ENCODE results near the gene KRT84. TPM values are rescaled to one million over a fixed set of nuclear protein-coding genes. Genes with fewer than 3 reads are reported as not detected.
"Not testable (repeated sequence)": the region's sequence is repeated elsewhere in the genome, so short reads cannot be mapped to it uniquely, and the experiment has no call there.

Gene KRT84
- total RNA-seq, 1 donor from 2014 or later, result not detected

DNA sequence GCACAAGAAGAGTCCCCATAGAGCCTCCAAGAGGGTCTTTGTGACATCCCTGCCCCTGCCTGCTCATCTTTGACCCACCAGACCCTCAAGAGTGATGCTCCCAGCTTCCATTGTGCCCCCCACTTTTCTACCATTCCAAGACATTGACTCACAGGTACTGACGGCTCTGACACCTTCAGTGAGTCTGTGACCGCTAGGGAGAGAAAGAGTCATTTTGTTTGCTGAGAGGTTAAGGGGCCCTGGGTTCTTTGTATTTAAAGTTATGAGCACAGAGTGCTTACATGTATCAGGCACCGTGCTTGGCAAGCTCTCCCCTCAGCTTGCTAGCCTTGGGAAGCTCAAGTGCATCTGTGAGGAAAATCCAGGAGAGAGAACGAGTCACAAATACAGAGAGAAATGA lies 27.8 kb upstream of the KRT84 start:
- no peak for DNase-seq (ENCODE audit: extremely low read depth, low read depth, low spot score)

DNA sequence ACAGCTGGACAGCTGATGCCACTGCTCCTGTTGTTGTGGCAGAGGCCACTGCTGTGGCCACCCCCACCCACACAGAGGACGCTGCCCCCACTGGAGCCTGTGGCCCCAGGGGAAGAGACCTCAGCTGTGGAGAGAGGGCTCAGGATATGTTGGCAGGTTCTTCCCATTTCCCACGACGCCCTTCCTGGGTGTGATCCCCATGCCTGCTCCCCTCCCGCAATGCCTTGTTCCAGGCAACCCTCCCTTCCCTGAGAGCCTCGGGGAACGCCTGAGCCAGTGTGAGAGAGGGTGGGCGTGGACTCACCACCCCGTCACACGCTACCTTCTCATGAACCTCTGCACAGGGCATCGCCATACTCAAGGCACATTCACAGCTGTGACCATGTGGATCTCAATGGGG lies 26.4 kb upstream of the KRT84 start:
- no peak for DNase-seq (ENCODE audit: extremely low read depth, low read depth, low spot score)

DNA sequence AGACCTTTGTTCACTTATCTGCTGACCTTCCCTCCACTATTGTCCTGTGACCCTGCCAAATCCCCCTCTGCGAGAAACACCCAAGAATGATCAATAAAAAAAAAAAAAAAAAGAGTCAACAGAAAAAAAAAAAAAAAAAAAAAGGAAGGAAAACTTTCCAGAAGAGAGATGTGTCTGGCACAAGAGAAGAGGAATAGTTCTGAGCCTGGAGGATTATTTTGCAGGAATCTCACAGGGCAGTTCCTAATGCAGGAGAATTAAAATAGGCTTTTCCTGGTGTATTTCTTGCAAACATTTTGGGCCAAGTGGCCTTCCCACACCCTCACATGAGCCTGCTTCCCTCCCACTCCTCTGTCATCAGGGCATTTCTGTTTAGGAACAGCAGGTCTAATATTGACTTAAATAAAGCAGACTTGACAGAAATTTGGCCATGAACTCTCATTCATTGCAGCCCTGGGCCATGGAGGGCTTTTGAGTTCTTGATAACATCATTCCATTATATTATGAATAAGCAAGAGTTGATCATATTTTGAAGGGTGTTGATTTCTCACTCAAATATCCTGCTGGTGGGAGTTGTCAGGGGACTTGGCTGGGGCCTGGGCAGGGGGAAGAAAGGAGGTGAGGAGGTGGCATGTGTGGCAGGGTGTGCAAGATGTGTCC lies 25.3 kb upstream of the KRT84 start:
- DNase-seq (ENCODE audit: extremely low read depth, low read depth, low spot score), result not testable (repeated sequence)

DNA sequence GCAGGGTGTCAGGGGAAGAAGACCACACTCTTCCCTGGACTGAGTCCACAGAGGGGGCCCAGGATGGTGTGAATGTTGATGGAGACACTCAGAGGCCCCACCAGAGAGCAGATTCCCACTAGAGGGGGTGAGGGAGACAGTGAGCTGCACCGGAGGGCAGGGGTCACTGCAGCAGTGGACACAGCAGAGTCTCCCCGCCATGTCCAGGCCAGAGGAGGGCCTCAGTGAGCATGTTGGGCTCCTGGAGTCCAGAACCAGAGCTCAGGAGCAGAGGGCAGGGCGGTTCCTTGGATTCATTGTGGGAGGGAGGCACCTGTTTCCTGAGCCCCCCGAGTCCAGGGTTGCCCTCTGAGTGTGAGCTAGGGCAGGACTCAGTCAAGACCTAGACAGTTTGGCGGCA lies 22.5 kb upstream of the KRT84 start:
- no peak for DNase-seq (ENCODE audit: extremely low read depth, low read depth, low spot score)

DNA sequence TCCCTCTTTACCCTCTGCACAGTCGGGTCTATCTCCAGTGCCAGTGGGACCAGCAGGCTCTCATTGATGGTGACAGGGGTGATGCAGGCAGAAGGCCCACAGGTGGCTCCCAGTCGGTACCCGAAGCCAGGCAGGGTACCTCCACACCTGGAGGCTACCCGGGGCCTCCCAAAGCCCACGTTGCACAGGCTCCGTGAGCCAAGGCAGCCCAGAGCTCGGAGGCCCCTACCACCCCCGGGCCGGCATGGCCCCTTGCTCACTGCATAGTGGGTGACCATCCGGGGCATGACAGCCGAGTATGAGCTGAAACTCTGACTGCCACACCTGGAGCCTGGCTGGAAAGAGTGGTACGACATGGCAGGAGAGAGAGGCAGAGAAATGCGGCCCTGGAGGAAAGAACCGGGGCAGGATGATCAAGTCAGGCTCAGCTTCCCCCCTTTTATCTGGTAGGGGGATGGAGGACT lies 20.5 kb upstream of the KRT84 start, which contains the start of gene KRT82:
Gene KRT82, minus strand, starts transcription at position 414 of the 464 bp plus-strand sequence. Its CDS starts 58 bp downstream, at position 356.
- no peak for DNase-seq (ENCODE audit: extremely low read depth, low read depth, low spot score)

DNA sequence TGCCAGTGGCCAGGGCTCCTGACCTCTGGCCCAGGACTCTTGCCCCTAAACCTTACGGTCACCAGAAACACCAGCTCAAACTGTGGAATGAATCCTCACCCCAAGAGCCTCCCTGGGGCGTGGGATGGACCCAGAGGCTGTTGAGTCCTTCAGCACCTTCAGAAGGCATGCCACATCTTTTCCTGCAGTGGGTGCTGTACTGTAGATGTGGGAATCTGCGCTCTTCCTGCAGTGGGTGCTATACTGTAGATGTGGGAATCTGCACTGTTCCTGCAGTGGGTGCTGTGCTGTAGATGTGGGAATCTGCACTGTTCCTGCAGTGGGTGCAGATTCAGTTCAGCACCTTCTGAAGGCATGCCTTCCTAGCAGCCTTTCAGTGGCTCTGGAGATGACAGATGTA lies 19.5 kb upstream of the KRT84 start:
- DNase-seq (ENCODE audit: extremely low read depth, low read depth, low spot score), result no peak

DNA sequence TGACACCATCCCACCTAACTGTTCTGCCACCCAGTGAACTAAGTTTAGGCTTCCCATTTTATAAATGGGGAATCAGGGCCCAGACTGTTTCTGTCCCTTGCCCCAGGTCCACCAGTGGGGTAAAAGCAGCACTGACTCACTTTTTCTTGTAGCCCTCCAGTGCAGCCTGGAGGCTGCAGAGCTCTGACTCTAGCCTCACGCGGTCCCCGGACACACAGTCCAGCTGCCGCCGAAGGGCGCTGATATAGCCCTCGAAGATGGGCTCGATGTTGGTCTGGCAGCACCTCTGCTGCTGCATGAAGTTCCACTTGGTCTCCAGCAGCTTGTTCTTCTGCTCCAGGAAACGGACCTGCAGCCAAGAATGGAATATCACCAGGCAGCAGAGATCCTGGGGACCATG lies 18.1 kb upstream of the KRT84 start:
- no peak for DNase-seq (ENCODE audit: extremely low read depth, low read depth, low spot score)

DNA sequence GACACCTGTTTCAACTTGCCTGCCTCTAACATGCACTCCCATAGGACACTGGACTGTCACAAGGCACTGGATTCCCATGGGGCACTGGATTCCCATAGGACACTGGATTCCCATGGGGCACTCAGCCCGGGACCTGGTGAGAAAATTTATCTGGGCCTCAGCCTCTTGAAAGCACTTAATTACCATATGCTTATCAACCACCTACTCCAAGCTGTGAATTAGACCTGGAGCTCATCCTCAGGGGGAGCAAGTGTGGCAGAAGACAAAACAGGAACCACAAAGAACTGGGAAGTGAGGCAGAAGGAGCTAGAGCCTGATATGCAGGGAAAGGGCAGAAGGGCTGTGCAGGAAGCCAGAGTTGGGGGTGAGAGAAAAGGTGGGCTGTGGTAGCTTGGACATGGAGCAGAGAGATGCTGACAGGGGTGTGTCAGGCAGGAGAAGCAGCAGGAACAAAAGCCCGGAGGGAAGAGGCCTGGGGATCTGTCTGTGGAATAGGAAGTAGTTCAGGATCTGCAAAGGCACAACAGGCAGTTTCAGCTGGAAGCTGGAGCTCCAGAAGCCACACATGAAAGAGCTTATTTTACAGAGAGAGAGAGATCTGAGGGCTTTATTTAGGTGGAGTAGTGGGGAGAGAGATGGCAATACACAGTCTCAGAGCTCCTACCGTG lies 17.6 kb upstream of the KRT84 start:
- no peak for DNase-seq (ENCODE audit: extremely low read depth, low read depth, low spot score)

DNA sequence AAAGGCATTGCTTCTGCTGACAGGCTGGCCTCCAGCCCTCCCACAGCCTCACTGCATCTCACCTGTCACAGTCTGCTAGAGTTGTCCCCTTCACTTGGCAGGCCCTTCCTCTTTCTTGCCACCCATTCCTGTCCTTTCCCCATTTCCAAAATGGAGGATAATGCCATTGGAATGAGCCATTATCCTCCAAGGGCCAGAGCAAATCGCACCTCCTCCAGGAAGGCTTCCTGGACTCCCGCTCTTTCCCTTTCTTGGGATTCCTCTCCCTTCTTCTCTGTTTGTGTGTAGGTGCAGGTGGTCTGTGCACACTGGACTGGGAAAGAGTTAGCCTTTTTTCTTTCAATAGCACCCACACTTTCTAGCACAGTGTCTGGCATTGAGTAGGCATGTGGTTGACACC lies 16.9 kb upstream of the KRT84 start:
- DNase-seq (ENCODE audit: extremely low read depth, low read depth, low spot score), result no peak

DNA sequence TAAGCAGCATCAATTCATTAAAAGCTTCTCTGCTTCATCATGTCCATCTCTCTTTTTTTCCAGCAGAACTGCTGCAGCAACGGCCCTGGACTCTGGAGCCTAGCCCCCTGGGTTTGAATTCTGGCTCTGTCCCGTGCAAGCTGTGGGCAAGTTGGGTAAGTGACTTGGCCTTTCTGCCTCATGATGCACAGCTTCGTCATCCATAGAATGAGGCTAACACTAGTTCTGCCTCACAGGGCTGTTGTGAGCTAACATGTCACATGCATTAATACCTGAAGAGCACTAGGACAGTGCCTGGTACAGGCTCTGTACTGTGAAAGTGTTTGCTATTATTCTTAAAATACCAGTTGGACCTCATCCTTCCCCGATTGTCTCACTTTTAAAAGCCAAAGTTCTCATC lies 16.5 kb upstream of the KRT84 start:
- DNase-seq (ENCODE audit: extremely low read depth, low read depth, low spot score), result no peak

DNA sequence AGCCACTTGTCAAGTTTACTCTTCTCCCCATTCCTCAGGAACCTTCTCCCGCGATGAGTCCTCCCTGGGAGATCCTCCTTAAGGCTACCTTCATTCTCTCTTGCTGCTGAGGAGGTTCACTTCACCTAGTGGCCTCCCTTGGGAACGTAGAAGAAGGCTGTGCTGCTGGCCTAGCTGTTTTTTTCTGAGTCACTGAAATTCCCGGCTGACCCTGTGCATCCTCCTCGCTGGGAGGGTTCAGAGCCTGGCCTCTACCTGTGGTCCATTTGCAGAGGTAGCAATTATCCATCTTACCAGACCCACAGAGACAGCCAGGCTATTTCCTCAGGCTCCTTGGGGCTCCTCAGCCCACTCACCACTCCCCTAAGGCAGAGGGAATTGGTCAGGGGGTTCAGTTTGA lies 16.1 kb upstream of the KRT84 start:
- DNase-seq (ENCODE audit: extremely low read depth, low read depth, low spot score), result no peak

DNA sequence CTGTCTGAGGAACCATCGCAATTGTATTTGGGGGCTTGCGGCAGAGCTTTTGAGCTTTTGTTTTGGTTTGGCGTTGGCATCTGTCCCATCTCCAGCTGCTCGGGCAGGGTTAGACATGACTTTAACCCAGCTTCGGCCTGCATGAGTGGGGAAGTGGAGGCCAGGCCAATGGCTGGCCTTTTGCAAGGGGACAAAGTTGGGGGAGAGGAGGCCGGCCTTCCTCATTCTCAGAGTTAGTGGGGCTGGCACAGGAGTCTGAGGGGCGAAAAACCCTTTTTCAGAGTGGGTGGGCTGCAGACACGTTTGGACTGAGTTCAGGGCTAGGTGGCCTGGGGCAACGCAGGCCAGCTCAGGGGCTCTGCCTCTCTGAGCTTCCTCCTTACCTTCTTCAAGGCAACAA lies 15.5 kb upstream of the KRT84 start:
- no peak for DNase-seq (ENCODE audit: extremely low read depth, low read depth, low spot score)

DNA sequence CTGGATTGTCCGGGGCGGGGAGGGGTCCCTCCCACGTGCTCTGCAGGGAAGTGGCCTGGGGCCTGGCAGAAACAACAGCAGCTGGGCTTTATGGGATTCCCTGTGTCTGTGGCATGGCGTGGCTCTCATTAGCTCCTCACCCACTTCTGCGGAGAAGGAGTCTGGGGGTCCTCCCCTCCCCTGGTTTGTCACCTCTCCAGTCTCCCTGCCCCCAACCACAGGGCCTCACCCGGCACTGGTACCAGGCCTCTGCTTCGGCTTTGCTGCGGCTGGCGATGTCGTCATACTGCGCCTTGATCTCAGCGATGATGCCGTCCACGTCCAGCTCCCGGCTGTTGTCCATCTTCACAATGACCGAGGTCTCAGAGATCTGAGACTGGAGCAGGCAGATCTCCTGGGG lies 14.3 kb upstream of the KRT84 start:
- DNase-seq (ENCODE audit: extremely low read depth, low read depth, low spot score), result no peak

DNA sequence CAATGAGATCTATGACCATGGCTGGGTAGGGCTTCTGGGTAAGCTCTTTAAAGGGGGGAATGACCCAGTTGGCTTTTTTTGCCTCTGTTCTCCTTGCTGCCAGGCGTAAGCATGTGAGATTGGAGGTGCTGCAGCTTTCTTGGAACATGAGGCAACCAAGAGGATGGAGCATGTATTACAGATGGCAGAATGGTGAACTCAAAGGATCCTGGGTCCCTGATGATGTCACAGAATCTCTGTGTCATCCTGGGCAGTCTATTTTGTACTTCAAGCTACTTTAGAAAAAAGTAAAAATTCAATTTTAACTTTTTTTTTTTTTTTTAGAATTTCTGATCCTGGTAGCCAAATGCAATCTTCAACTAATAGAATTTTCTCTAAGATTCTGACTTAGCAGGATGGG lies 12.7 kb upstream of the KRT84 start:
- DNase-seq (ENCODE audit: extremely low read depth, low read depth, low spot score), result no peak

DNA sequence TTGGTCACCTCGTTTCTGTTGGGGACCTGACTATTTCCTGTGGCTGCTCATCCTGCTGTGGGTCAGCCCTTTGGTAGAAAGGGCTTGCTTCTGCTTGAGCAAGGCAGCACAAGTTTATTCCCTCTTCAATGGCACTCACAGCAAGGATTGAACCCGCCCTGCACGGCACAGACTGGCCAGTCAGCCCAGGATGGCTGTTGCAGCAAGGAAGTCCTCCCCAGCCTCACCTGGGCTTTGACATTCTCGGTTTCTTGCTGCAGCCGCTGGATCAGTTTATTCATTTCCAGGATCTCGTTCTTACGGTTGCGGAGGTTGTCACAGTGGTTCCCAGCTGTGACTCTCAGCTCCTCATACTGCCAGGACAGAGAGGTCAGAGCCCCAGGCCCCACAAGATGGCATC lies 11.2 kb upstream of the KRT84 start:
- no peak for DNase-seq (ENCODE audit: extremely low read depth, low read depth, low spot score)

DNA sequence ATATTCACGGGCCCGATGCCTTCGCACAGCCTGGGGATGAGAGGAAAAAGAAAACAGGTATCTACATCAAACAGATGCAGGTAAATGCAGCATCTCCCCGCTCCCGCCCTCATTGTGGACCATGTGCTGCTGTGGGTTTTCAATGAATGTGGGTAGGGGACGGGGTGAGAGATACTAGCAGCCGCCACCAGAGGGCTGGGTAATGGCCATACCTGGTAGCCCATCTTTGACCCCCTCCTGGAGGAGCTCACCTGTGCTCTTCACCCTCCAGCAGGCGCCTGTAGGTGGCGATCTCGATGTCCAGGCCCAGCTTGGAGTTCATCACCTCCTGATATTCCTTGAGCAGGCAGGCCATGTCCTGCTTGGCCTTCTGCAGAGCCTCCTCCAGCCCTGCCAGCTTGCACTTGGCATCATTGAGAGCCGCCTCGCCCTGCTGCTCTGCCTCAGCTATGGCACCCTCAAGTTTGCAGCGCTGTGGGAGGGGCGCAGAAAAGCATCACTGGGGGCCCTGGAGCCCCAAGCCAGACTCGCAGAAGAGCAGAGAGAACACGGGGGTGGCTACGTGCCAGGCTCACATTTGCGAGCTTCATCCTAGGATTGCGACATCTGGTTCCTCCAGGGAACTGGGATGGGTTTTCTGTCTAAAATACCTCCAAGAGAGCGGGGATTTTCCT lies 10.4 kb upstream of the KRT84 start:
- no peak for DNase-seq (ENCODE audit: extremely low read depth, low read depth, low spot score)

DNA sequence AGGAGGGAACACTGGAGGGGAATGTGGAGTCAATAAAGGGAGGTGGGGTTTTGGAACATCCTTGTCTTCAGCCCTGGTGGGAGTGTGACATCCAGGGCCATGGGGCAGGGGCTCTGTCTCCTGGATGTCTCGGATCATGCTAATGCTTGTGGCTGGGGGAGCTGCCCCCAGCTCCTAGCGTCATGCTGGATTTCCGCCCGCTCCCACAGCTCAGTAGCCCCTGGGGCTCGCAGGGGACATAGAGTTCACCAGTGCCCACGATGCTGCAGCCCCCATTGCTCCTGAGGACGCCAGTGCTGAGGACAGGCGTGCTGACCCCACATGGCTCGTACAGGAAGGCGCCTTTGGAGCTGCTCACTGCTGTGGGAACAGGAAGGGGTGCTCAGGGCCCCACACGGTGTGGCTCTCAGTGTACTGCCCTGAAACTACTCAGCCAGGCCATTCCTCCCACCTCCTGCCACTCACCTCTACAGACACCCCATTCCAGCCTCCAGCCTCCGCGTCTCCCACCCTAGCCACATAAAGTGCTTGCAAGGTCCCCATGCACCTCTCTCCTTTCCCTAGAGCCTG lies 9.5 kb upstream of the KRT84 start:
- no peak for DNase-seq (ENCODE audit: extremely low read depth, low read depth, low spot score)

DNA sequence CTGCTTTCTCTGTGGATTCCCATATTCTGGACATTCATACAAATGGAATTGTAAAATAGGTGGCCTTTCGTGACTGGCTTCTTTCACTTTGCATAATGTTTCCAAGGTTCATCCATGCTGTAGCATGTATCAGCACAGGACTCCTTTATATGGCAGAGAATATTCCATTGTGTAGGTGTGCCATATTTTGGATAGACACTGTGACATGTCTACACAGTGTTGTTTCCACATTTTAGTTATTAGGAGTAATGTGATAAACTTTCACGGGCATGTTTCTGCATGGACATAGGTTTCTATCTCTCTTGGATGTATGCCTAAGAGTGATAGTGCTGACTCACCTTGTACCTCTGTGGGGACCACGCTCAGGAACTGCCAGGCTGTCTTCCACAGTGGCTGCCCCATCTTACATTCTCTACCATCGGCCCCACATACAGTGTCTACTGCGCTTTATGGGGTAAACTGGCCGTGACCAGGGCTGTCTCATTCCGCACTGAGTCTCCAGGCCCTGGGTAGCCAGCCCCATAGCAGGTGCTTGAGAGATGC lies 7.1 kb upstream of the KRT84 start:
- DNase-seq (ENCODE audit: extremely low read depth, low read depth, low spot score), result no peak

DNA sequence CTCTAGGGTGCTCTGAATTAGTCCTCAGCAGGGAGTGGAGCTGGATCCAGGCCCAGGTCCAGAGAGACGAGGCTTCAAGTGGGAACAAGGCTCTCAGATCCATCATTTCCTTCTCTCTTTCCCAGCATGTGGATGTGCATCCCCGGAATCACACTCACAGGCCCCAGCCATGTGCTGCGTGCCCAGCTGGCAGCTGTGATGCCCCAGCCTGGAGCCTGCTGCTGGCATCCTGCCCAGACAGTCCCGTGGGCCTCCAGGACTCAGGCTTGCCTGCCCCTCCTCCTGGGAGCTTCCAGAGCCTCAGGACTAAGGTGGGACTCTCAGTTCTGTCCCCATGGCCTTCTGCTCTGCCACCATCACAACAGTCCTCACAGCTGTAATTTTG lies 6.2 kb upstream of the KRT84 start:
- DNase-seq (ENCODE audit: extremely low read depth, low read depth, low spot score), result no peak

DNA sequence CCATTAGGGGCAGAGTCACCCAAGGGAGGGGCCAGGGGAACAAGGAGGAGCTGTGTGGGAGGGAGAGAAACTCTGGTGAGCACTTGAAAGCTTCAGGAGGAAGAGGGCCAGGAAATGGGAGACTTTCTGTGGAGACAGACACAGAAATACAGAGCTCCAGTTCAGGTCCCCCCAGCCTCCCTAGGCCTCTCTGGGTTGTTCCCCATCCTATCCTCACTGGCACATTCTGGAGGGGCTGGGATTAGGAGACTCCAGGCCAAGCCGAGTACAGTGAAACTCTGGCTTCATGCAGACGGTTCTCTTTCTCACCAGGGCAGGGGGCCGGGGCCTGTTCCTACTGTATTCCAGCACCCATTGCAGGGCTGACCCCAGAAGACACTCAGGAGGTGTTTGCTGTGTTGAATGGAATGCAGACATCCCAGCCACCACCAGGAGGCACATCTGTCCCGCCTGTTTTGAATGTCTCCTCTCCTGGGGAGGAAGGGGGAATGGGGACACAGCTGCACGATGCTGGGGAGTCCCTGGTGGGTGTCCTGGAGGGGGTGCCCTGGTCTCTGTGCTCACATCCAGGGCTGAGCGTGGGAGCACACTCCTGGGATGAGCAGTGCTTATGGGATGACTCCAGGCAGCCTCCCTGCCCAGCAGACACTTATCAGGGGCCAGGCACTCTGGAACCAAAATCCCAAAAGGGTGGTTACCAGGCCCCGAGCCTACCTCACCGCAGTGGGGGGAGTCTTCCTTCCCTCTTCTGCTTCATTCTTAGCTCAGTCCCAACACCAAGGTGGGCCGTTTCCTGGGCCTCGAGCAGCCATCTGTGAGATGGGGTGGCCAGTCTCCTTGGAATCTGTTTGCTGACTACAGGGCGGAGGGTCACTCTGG lies 5.5 kb upstream of the KRT84 start:
- DNase-seq (ENCODE audit: extremely low read depth, low read depth, low spot score), result no peak
